Liver (tissue), 3 donors: Measurements from ENCODE around the gene CPLX1.

ENCODE experiments used
- CTCF ChIP-seq: fragments of 150-350 bp; IDR thresholded peaks from 2 replicates; pipeline ENCODE4 v1.5.1; 2017; ENCODE audit warnings: improper control_type of control experiment, low read depth, low read length; ENCODE audit not compliant: missing input control
- EGR1 ChIP-seq, 2 donors: IDR thresholded peaks; 2 replicates each; pipeline ENCODE4 v1.6.1; 2016 to 2018; ENCODE audit warnings: antibody characterized with exemption in 2 of 2, low read depth in 2 of 2
- JUND ChIP-seq, 2 donors: IDR thresholded peaks; 2 replicates each; pipeline ENCODE4 v1.6.1; 2016; ENCODE audit warnings: antibody characterized with exemption in 2 of 2
- MAX ChIP-seq: IDR thresholded peaks from 2 replicates; pipeline ENCODE4 v1.6.1; 2016; ENCODE audit warnings: antibody characterized with exemption
- NR2F2 ChIP-seq: IDR thresholded peaks from 2 replicates; pipeline ENCODE4 v1.6.1; 2016; ENCODE audit warnings: antibody characterized with exemption
- RAD21 ChIP-seq, 2 donors: IDR thresholded peaks; 2 replicates each; pipeline ENCODE4 v1.6.1; 2016; ENCODE audit warnings: antibody characterized with exemption in 2 of 2, mild to moderate bottlenecking in 2 of 2
- REST ChIP-seq: IDR thresholded peaks from 2 replicates; pipeline ENCODE4 v1.6.1; 2016; ENCODE audit warnings: antibody characterized with exemption, mild to moderate bottlenecking
- TAF1 ChIP-seq: conservative IDR thresholded peaks from 2 replicates; pipeline ENCODE4 v1.6.1; 2016; ENCODE audit warnings: antibody characterized with exemption, mild to moderate bottlenecking
- donor health status: healthy.
- donor health status: healthy.

- TF ChIP-seq CTCF = no peak
- no peak for TF ChIP-seq MAX
- no peak for TF ChIP-seq REST
- TF ChIP-seq EGR1 (IDR thresholded peaks at IDR 0.05; ENCODE audit: low read depth in 2 of 2) = no peak
- no peak for TF ChIP-seq TAF1
- no peak for TF ChIP-seq JUND (IDR thresholded peaks at IDR 0.05)
- no peak for TF ChIP-seq NR2F2
- TF ChIP-seq RAD21 (IDR thresholded peaks at IDR 0.05) = no peak
Measured at GRCh38 chr4:776743-777441, 49.0 kb downstream of the CPLX1 start.
